ENCODE results near the gene COG4. TPM values are rescaled to one million over a fixed set of nuclear protein-coding genes. Genes with fewer than 3 reads are reported as not detected.

COG4 gene
- total and polyA plus RNA-seq, 2 experiments from 2014 or later = 60.6 to 66.4 TPM

DNA sequence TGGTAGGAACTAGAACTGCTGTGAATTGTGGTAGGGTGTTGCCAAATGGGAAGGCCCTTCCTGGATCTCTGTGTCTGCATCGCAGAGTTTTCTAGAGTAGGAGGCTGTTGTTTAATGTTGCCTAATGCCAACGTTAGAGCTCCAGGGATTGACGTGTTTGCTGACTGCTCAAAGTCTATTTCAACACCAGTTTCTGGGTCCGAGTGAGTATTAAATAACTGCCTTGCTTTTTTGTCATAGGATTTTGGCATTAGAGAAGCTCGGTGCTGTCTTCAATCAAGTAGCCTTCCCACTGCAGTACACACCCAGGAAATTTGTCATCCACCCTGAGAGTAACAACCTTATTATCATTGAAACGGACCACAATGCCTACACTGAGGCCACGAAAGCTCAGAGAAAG, 40.3 kb upstream of the COG4 start:
- peak; percentile 92 for DNase-seq

DNA sequence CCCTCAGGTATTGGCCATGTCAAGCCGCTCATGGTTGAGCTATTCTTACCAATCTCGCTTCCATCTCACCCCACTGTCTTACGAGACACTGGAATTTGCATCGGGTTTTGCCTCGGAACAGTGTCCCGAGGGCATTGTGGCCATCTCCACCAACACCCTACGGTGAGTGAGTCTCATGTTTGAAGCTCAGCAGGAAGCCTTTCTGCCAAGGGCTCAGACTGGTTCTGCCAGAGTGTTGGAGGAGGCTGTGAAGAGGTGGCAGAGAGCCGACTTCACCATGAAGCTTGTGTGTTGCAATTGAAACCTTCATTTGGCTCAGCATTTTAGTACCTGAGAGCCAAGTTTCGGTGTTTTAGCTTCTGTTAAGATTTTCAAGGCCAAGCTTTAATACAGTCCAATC, 38.3 kb upstream of the COG4 start:
- Histone ChIP-seq H3K9me3 (ENCODE audit: low read depth) (no peaks in the 10 kb centered on the region), H3K79me2 (ENCODE audit: insufficient read depth) (peaks cover 76% of the 10 kb centered on the region), H4K20me1 (ENCODE audit: insufficient read depth) (no peaks in the 10 kb centered on the region), H3F3A (ENCODE audit: insufficient read depth) (peaks cover 48% of the 10 kb centered on the region), H3K27ac (peak overlapping the region; percentile 79), H3K9ac (no peak overlapping the region), H3K9me2 (ENCODE audit: insufficient read depth) (no peaks in the 10 kb centered on the region), H2AFZ (no peak overlapping the region), H3K4me2 (ENCODE audit: unreplicated experiment) (no peak overlapping the region), H3K4me1 (ENCODE audit: insufficient read depth) (peaks cover 16% of the 10 kb centered on the region), H3K4me3 (no peak overlapping the region), H3K27me3 (replicated peaks; ENCODE audit: insufficient read depth) (no peaks in the 10 kb centered on the region), H3K36me3 (ENCODE audit: low read depth) (peaks cover 93% of the 10 kb centered on the region)
- DNase-seq = no peak
- WGBS, 2 experiments (ENCODE audit: low coverage in 1 of 2, low lambda C conversion rate in 2 of 2, missing lambda C conversion rate in 2 of 2) = 94 to 95% methylated on average over 9 of the region's 9 CpGs
- no peak for TF ChIP-seq EZH2phosphoT487 (IDR thresholded peaks at IDR 0.05; ENCODE audit: insufficient read depth, low read depth)
- in situ Hi-C loops (cut with MboI) = no loop called here

More for the DNA sequence above, 40.3 kb upstream of the COG4 start:
- Histone ChIP-seq H4K20me1 (ENCODE audit: insufficient read depth) (no peaks in the 10 kb centered on the region), H3K27ac (peak overlapping the region; percentile 79), H3K4me3 (no peak overlapping the region), H3K9ac (peak overlapping the region; percentile 50), H3K9me3 (ENCODE audit: low read depth) (no peaks in the 10 kb centered on the region), H3F3A (ENCODE audit: insufficient read depth) (peaks cover 55% of the 10 kb centered on the region), H2AFZ (no peak overlapping the region), H3K79me2 (ENCODE audit: insufficient read depth) (peaks cover 56% of the 10 kb centered on the region), H3K36me3 (ENCODE audit: low read depth) (peaks cover 91% of the 10 kb centered on the region), H3K9me2 (ENCODE audit: insufficient read depth) (no peaks in the 10 kb centered on the region), H3K4me1 (ENCODE audit: insufficient read depth) (peaks cover 16% of the 10 kb centered on the region), H3K27me3 (replicated peaks; ENCODE audit: insufficient read depth) (no peaks in the 10 kb centered on the region), H3K4me2 (ENCODE audit: unreplicated experiment) (peak overlapping the region; percentile 14)
- TF ChIP-seq EZH2 (IDR thresholded peaks at IDR 0.05; ENCODE audit: insufficient read depth, poor library complexity, severe bottlenecking) (no peak), EZH2phosphoT487 (IDR thresholded peaks at IDR 0.05; ENCODE audit: insufficient read depth, low read depth) (no peak)
- in situ Hi-C loops (cut with MboI) = no loop called here
- 9 to 13% methylated on average over 7 of the region's 7 CpGs for WGBS, 2 experiments (ENCODE audit: low coverage in 1 of 2, low lambda C conversion rate in 2 of 2, missing lambda C conversion rate in 2 of 2)

DNA sequence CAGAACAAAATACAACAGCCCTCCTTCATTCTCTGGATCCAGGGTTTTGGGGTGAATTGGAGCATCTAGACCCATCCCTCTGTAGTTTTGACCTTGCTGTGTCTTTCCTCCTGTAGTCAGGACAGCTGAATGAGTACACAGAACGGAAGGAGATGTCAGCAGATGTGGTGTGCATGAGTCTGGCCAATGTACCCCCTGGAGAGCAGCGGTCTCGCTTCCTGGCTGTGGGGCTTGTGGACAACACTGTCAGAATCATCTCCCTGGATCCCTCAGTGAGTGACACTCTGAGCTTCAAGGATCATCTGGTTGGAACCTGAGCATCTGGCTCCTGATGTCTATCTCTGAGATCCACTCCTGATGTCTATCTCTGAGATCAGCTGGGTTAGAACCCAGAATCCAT, 32.7 kb upstream of the COG4 start:
- H3K9me3 ChIP-seq (ENCODE audit: low read depth) = no peaks in the 10 kb centered on the region
- H3K27me3 ChIP-seq (replicated peaks; ENCODE audit: insufficient read depth) = no peaks in the 10 kb centered on the region
- DNase-seq = no peak
- no peaks in the 10 kb centered on the region for H3K9me2 ChIP-seq (ENCODE audit: insufficient read depth)
- H2AFZ ChIP-seq = no peak overlapping the region
- in situ Hi-C loops (cut with MboI) = no loop called here
- TF ChIP-seq EZH2phosphoT487 (IDR thresholded peaks at IDR 0.05; ENCODE audit: insufficient read depth, low read depth) (no peak), EZH2 (IDR thresholded peaks at IDR 0.05; ENCODE audit: insufficient read depth, poor library complexity, severe bottlenecking) (no peak)
- H4K20me1 ChIP-seq (ENCODE audit: insufficient read depth) = peaks cover 9% of the 10 kb centered on the region; the same call in 1 of the 2 replicates
- peaks cover 78% of the 10 kb centered on the region for H3K79me2 ChIP-seq (ENCODE audit: insufficient read depth)
- H3K9ac ChIP-seq = no peak overlapping the region
- H3K36me3 ChIP-seq (ENCODE audit: low read depth) = peaks cover 85% of the 10 kb centered on the region
- 85 to 87% methylated on average over 3 of the region's 3 CpGs for WGBS, 2 experiments (ENCODE audit: low coverage in 1 of 2, low lambda C conversion rate in 2 of 2, missing lambda C conversion rate in 2 of 2)
- no peak overlapping the region for H3K27ac ChIP-seq
- peaks cover 53% of the 10 kb centered on the region for H3F3A ChIP-seq (ENCODE audit: insufficient read depth)
- H3K4me1 ChIP-seq (ENCODE audit: insufficient read depth) = peaks cover 32% of the 10 kb centered on the region
- no peak overlapping the region for H3K4me2 ChIP-seq (ENCODE audit: unreplicated experiment)
- H3K4me3 ChIP-seq = no peak overlapping the region

- Histone ChIP-seq H3K4me1 (ENCODE audit: insufficient read depth) (peaks cover 32% of the 10 kb centered on the region), H3K9ac (peak overlapping the region; percentile 62), H3F3A (ENCODE audit: insufficient read depth) (peaks cover 64% of the 10 kb centered on the region), H3K79me2 (ENCODE audit: insufficient read depth) (peaks cover 81% of the 10 kb centered on the region), H2AFZ (no peak overlapping the region), H3K36me3 (ENCODE audit: low read depth) (peaks cover 85% of the 10 kb centered on the region), H3K9me3 (ENCODE audit: low read depth) (no peaks in the 10 kb centered on the region), H3K9me2 (ENCODE audit: insufficient read depth) (no peaks in the 10 kb centered on the region), H3K4me2 (ENCODE audit: unreplicated experiment) (peak overlapping the region; percentile 74), H4K20me1 (ENCODE audit: insufficient read depth) (peaks cover 9% of the 10 kb centered on the region; the same call in 1 of the 2 replicates), H3K27ac (peak overlapping the region; percentile 85), H3K4me3 (0 out of 2 replicates have a peak overlapping the region, but pooled peaks have one; percentile 19), H3K27me3 (replicated peaks; ENCODE audit: insufficient read depth) (no peaks in the 10 kb centered on the region)
- in situ Hi-C loops (cut with MboI) = no loop called here
- peak; percentile 87 for DNase-seq
- TF ChIP-seq EZH2 (IDR thresholded peaks at IDR 0.05; ENCODE audit: insufficient read depth, poor library complexity, severe bottlenecking) (no peak), EZH2phosphoT487 (IDR thresholded peaks at IDR 0.05; ENCODE audit: insufficient read depth, low read depth) (0 out of 2 replicates have a peak, but pooled peaks have one; percentile 24)
These were observed 30.3 kb upstream of the COG4 start for GRCh38 chr16:70553645-70554044.

DNA sequence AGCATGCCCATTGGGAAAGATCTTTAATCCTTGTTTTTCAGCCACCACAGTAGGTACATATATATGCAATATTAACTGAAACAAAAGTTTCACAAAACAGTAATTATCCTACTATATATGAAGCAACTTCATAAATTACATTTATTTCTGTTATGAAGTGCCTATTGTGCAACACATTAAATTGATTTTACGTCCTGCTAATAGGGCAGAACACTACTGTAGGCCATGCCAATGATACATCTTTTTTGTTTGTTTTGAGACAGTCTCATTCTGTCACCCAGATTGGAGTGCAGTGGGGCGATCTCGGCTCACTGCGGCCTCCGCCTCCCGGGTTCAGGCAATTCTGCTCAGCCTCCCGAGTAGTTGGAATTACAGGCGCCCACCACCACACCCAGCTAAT, 29.3 kb upstream of the COG4 start:
- H3K36me3 ChIP-seq (ENCODE audit: low read depth) = peaks cover 85% of the 10 kb centered on the region
- peaks cover 81% of the 10 kb centered on the region for H3K79me2 ChIP-seq (ENCODE audit: insufficient read depth)
- peak overlapping the region; percentile 85 for H3K27ac ChIP-seq
- peaks cover 9% of the 10 kb centered on the region; the same call in 1 of the 2 replicates for H4K20me1 ChIP-seq (ENCODE audit: insufficient read depth)
- WGBS, 2 experiments (ENCODE audit: low coverage in 1 of 2, low lambda C conversion rate in 2 of 2, missing lambda C conversion rate in 2 of 2) = 81 to 91% methylated on average over 8 of the region's 8 CpGs
- no peak for TF ChIP-seq EZH2phosphoT487 (IDR thresholded peaks at IDR 0.05; ENCODE audit: insufficient read depth, low read depth)
- TF ChIP-seq EZH2 (IDR thresholded peaks at IDR 0.05; ENCODE audit: insufficient read depth, poor library complexity, severe bottlenecking) = no peak
- peaks cover 32% of the 10 kb centered on the region for H3K4me1 ChIP-seq (ENCODE audit: insufficient read depth)
- peak overlapping the region; percentile 74 for H3K4me2 ChIP-seq (ENCODE audit: unreplicated experiment)
- no peaks in the 10 kb centered on the region for H3K27me3 ChIP-seq (replicated peaks; ENCODE audit: insufficient read depth)
- H3K9me3 ChIP-seq (ENCODE audit: low read depth) = no peaks in the 10 kb centered on the region
- DNase-seq = no peak
- in situ Hi-C loops (cut with MboI) = no loop called here
- no peaks in the 10 kb centered on the region for H3K9me2 ChIP-seq (ENCODE audit: insufficient read depth)
- no peak overlapping the region for H2AFZ ChIP-seq
- peaks cover 68% of the 10 kb centered on the region for H3F3A ChIP-seq (ENCODE audit: insufficient read depth)
- no peak overlapping the region for H3K9ac ChIP-seq
- H3K4me3 ChIP-seq = no peak overlapping the region

Measured in GM23248 (cell line).